GM21723 (cell line): ENCODE measurements around the gene HLA-DOA.
A peak's percentile ranks its signal among the peaks of the same experiment; 100 is the strongest.

Experiments used
- ATAC-seq: cut with Tn5 transposase; IDR thresholded peaks from one replicate; pipeline ENCODE4 v1.9.1; 2021; ENCODE audit warnings: mild to moderate bottlenecking, moderate library complexity; ENCODE audit not compliant: unreplicated experiment

The HLA-DOA gene

DNA sequence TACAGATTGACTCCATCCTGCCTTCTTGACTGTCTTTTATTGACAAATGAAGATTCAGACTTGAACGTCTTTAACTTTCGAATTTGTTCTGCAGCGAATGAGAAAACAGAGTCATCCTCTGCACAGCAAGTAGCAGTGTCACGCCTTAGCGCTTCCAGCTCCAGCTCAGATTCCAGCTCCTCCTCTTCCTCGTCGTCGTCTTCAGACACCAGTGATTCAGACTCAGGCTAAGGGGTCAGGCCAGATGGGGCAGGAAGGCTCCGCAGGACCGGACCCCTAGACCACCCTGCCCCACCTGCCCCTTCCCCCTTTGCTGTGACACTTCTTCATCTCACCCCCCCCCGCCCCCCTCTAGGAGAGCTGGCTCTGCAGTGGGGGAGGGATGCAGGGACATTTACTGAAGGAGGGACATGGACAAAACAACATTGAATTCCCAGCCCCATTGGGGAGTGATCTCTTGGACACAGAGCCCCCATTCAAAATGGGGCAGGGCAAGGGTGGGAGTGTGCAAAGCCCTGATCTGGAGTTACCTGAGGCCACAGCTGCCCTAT is 28.8 kb downstream of the HLA-DOA start:
- ATAC-seq, result no peak

DNA sequence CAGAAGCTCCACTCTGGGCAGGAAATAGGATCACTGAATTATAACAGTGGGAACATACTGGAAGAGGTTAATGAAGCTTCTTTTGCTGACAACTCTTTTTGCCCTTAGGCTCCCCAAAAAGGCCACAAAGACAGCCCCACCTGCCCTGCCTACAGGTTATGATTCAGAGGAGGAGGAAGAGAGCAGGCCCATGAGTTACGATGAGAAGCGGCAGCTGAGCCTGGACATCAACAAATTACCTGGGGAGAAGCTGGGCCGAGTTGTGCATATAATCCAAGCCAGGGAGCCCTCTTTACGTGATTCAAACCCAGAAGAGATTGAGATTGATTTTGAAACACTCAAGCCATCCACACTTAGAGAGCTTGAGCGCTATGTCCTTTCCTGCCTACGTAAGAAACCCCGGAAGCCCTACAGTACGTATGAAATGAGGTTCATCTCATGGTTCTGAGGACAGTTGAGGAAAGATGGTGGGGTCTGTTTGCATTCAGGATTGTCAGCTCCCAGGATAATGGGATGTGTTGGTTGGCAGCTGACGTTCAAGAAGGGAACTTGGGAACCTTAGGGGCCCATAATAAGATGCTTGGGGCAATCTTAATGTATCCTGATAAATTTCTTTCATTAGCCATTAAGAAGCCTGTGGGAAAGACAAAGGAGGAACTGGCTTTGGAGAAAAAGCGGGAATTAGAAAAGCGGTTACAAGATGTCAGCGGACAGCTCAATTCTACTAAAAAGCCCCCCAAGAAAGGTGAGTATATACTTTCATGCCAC is 29.5 kb downstream of the HLA-DOA start:
- no peak for ATAC-seq

DNA sequence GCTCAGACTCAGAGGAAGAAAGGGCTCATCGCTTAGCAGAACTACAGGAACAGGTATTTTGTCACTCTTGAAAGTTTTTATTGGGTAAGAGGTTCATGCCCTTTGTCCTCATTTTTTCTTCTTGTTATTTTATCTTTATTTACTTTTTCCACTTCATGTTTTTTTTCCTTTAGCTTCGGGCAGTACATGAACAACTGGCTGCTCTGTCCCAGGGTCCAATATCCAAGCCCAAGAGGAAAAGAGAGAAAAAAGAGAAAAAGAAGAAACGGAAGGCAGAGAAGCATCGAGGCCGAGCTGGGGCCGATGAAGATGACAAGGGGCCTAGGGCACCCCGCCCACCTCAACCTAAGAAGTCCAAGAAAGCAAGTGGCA is 31.5 kb downstream of the HLA-DOA start:
- ATAC-seq, result no peak

DNA sequence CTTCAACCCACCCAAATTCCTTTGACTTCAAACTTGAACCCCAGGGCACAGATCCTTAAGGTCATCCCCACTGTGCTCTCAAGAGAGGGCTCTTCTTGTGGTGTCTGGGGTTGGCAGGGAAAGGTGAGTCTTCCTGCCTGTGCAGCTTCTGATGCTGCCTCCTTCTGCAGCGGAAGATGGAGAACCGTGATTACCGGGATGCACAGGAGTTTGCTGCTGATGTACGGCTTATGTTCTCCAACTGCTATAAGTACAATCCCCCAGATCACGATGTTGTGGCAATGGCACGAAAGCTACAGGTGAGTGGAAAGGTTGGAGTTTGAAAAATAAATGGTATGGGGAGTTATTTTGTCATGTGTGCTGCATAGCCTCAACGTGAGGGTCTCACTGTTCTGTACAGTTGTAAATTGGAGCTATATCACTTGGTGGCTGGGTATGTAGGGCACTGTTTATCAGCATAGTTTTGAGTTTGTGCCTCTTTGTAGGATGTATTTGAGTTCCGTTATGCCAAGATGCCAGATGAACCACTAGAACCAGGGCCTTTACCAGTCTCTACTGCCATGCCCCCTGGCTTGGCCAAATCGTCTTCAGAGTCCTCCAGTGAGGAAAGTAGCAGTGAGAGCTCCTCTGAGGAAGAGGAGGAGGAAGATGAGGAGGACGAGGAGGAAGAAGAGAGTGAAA is 32.0 kb downstream of the HLA-DOA start:
- no peak for ATAC-seq

GRCh38 chr6:32976334-32977069 is 32.9 kb downstream of the HLA-DOA start:
- no peak for ATAC-seq

GRCh38 chr6:32975886-32976285 is 33.5 kb downstream of the HLA-DOA start:
- no peak for ATAC-seq

DNA sequence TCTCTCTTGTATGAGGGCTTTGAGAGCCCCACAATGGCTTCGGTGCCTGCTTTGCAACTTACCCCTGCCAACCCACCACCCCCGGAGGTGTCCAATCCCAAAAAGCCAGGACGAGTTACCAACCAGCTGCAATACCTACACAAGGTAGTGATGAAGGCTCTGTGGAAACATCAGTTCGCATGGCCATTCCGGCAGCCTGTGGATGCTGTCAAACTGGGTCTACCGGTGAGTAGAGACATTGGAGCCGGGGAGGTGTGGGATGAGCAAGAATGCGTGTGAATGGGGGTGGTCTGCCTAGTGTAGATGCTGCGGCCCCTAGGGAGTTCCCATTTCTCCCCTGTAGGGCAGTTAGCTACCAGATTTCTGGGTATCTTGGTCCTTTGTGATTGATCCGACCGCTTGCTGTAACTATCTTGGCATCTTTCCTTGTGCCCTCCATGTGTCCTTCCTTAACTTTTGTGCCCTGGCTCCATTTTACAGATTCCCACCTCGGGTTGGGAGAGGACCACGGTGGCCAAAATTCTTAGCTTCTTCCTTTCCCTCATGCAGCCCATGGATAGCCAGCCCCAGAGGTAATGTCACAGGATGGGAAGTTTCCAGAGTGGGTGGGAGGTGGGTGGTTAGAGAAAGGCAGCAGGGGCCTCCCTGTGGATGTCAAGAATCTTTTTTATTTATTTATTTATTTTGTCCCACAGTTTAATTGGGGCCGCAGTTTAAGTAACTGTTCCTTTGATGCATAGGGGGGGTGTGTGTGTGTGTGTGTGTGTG is 34.7 kb downstream of the HLA-DOA start:
- ATAC-seq, result no peak

DNA sequence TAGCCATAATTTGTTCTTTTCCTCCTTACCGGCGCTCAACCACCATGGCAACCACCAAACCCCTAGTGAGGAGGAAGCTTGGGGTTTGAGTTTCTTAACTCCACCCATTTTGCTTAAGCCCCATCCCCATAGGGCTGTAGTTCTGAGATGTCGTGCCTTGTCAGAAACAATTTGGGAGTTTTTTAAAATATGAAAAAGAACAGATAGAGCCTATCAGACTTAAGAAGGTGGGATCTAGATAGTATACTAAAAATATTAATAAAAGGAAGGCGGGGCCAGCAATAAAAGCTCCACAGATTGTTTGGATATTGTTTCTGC is 35.4 kb downstream of the HLA-DOA start:
- no peak for ATAC-seq

DNA sequence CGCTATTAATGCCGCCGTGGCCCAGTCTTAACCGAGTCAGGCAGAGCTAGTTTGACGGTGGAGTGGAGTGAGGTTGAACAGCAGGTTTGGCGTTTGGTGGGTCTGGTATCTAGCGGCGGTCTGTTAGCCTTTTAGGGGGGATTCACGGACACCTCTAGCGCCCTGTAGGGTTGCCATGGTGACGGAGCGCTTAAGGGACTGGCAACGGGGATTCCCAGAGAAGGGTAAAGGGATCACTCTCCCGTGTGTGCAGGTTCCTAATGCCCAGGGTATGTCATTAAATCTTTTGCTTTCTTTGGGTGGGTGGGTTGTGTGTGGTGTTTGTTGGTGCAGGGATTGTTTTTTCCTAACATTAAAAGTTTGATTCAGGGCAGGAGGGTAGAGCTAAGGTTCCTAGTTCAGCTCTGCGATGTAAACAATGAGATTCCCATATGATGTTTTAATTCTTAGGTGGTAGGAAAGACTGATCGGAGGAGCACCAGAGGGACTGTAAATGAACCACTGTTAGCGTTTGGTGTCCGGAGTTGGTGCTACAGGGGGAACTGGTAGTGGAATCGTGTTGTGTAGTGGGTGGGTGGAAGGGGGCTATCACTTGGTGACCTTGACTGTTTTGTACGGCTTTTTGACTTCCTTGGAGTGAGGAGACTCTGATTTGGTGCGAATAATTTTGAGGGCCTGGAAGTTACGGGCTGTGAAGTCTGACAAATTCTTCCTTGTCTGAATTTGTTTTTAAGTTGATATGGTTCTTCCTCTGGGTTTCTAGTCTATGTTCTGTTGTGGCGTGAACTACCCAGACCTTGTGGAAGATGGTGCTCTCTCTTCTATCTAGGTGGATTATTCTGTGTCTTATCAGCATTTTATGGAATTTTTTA is 36.0 kb downstream of the HLA-DOA start:
- no peak for ATAC-seq

DNA sequence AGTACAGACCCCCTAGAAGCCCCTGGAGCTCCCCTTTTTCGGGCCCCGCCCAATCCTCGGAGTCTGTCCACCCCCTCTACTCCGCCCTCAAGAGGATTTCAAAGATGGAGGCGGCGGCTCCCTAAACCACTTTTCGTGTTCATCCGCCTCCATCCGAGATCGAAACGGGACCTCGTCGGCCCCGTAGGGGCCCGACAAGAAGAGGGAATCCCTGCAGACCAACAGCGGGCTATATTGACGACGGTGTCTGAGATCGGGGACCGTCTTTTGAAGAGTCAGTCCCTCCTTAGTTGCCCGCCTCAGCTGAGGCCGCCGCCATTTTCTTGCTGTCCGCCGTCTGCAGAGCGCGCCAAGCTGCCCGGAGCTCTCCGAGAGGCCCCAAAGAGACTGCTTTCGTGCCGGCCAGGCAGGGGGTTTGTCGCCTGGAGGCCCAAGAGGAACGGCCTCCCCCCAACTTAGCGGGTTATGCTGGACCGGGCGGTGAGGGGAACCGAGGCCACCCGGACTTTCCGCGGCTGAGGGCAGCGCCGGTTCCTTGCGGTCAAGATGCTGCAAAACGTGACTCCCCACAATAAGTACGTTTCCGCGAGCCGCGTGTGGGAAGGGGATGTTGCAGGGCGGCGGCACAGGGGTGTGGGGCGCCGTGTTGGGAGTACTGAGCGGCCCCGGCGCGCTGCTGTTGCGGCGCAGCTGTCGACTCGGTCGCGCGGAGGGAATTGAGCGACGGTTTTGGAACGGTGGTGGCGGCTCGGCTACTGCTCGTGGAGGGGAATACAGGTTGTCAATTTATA is 36.8 kb downstream of the HLA-DOA start:
- peak; percentile 7 for ATAC-seq

DNA sequence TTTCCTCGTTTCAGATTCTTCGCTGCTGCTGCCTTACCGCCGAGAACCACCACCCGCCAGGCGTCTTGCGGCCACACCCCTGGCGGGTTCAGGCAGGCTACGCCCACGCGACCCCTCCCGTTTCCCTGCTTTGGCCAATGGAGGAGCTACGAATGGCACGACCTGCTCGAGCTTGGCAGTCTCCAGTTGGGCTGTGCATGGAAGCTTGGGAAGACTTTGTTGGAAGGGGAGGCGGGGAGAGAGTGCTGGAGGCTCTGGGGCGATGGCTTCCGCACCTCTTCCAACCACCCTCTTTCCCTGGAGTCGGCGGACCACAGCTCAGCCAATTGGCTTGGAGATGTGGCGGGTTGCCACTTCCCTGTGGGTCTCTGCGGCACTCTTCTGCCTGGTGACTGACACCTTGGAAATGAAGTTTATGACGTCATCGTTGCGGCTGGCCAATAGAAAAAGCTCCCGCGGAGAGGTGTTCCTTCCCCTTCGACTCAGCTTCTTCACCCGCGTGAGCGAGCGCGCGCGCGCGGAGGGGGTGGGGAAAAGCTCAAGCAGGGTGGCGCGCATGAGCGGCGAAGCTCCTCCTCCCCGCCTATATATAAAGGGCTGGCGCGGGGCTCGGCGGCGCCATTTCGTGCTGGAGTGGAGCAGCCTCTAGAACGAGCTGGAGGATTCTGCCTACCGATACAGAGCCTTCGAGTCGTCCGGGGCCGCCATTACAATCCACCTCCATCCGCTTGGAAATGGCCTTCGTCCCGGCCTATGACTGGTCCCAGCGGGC is 37.6 kb downstream of the HLA-DOA start:
- peak; percentile 45 for ATAC-seq

- no peak for ATAC-seq
These were observed 38.2 kb downstream of the HLA-DOA start for GRCh38 chr6:32971242-32971580.

DNA sequence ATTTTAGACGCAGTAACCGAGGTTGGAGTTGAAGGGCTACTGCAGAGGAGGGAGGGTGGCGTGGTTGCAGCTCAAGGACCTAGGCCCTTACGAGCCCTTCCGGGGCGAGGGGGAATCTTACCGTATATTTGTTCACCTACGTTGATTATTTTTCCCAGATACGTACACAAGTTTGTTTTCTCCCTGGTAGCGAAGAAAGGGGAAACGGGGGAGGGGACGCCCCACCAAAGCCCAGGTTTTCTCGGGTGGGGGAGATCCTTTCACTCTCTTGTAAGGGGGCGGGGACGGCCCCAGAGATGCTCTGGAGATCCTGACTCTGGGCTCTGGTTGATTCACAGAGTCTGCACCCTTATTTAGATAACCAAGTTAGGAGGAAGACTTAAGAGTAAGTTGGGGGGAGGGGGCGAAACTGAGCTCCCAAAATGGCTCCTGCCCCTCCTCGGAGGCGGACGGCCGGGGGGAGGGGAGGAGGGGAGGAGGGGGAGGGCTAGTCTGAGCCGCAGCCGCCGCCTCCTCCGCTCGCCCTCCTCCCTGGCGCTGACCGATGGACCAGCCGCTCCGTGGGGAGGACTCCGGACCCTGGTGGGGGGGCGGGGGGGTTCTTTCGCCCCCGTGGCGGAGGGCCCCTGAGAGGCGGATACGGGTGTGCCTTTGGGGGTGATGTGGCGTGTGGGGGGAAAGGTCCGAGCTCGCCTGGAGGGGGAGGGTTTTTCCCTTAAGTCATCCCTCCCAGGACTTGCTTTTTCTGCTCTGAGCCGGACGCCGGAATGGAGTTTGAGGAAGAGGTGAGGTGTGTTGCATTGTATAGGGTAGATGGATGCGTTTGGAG is 38.8 kb downstream of the HLA-DOA start:
- no peak for ATAC-seq

DNA sequence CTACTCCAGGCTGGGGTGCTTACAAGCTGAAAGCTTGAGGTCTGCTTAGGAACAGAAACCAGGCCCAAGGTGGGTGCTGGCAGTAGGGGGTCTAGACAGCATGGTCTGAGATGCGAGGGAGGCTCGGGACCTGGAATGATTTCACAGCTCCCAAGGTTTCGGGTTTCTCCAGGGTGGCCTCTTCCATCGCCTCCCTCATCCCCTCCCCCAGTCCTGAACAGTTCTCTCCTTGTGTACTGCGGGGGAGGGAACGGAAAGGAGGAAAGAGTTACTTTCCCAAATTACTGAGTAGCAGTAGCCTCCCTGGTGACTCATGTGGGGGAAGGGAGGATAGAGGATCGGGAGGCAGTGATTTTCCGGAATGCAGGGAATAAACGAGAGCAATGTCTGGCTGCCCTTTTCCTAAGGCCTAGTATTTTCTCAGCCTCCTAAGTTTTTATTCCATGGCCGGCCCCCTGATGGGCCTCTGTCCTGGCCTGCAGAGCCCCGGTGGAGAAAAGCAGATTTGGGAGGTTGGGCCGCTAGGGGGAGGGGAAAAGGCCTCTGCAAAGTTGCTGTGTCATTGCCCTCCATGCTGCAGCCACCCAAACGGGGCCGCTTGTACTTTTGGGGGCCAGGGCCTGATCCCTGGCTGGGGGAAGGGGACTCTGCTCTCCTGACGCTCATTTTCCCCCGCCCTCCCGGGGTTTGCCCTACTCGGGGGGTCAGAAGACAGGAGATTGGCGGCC is 39.5 kb downstream of the HLA-DOA start:
- ATAC-seq, result no peak

DNA sequence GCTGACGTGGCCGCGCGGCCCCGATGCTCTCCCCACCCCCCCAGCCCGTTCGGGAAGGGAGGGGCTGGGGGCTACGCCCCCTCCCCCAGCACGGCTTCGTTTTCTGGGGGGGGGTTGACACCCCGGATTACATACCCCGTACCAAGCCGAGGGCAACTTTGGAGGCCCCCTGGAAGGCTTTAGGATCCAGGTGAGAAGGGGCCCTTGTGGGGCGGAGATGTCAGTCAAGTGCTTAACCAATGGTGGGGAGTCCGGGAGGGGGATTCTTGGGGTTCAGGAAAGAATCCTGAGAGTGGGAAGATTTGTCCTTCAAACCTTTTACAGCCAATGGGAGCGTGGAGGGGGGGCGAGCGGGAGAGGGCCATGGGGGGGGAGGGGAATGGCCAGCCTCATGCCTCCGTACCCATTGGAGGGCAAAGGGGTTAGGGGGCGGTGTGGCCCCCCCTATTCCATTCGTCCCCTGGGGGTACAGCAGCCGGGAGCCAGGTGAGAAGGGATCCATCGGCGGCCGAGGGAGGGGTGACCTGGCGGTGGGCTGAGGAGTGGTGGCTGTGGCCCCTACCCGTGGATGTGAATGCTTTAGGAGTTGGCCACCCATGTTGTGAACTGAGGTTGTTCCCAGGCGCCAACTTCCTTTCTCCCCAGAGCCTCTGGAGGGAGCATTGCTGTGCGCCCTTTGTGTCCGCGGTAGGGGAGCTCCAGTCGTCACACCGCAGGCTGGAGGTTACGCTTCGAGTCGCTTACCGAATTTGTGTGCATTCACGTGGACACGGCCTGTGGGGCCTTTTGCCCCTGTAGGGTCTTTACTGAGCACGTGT is 40.3 kb downstream of the HLA-DOA start:
- ATAC-seq, result peak; percentile 8
